Middle frontal gyrus (tissue), 1 donor: ENCODE measurements around the gene CPNE2.
"Not testable (repeated sequence)": the region's sequence is repeated elsewhere in the genome, so short reads cannot be mapped to it uniquely, and the experiment has no call there.

Experiments
- DNase-seq: peaks from one replicate; pipeline ENCODE4 v3.0.0-alpha.2; 2015; ENCODE audit warnings: low spot score; ENCODE audit errors: extremely low spot score

Gene CPNE2

DNA sequence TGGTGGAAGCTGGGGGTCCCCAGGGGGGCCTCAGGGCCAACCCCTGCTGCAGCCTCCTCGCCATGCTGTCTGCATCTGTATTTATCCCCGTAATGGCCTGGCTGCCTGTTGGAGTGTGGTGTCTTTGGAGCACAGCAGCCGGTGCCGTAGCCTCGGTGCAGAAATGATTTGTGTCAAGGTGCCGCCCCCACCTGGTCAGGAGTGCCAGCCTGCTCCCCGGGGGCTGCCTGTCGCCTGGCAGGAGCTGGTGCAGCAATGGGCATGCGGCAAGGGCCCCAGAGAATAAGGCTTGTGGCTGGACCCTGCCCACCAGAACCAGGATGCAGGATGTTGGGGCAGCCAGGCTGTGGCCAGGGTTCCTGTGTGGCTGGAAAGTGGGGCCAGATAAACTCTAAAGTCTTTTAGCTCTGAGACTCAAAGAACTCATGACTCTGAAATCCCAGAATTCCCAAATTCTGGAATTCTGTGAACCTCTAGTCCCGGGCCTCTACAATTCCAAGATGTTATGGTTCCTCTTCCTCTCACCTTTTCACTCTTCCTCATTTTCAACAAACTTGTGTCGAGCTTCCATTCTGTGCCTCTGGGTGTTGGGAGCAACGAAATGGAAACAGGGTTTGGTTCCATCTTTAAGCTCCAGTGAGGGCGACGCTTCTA is 5.9 kb downstream of the CPNE2 start:
- no peak for DNase-seq

DNA sequence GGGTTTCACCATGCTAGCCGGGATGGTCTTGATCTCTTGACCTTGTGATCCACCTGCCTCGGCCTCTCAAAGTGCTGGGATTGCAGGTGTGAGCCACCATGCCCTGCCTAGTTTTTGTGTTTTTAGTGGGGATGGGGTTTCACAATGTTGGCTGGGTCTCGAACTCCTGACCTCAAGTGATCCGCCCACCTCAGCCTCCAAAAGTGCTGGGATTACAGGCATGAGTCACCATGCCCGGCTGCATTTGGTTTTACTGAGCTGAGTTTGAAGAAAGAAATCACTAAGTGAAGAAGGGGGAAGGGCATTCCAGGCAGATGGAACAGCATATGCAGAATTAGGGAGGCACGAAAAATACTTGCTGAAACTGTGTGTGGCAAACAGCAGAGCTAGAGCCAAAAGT is 7.6 kb downstream of the CPNE2 start:
- not testable (repeated sequence) for DNase-seq

DNA sequence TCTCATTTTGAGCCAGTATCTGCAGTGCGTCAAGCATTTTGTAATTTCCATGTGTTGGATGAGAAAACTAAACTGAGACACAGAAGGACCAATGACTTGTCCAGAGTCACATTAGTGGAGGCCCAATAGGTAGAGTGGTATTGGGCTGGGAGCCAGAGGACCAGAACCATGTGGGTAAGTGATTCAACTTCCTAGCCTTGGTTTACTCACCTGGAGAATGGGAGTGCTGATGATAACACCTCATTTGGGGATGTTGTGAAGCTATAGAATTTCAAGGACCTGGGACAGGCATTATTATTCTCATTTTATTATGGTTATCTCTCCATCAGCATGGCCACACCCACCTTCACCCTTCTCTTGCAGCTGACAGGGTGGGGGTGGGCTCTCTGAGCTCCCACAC is 8.1 kb downstream of the CPNE2 start:
- DNase-seq, result no peak

DNA sequence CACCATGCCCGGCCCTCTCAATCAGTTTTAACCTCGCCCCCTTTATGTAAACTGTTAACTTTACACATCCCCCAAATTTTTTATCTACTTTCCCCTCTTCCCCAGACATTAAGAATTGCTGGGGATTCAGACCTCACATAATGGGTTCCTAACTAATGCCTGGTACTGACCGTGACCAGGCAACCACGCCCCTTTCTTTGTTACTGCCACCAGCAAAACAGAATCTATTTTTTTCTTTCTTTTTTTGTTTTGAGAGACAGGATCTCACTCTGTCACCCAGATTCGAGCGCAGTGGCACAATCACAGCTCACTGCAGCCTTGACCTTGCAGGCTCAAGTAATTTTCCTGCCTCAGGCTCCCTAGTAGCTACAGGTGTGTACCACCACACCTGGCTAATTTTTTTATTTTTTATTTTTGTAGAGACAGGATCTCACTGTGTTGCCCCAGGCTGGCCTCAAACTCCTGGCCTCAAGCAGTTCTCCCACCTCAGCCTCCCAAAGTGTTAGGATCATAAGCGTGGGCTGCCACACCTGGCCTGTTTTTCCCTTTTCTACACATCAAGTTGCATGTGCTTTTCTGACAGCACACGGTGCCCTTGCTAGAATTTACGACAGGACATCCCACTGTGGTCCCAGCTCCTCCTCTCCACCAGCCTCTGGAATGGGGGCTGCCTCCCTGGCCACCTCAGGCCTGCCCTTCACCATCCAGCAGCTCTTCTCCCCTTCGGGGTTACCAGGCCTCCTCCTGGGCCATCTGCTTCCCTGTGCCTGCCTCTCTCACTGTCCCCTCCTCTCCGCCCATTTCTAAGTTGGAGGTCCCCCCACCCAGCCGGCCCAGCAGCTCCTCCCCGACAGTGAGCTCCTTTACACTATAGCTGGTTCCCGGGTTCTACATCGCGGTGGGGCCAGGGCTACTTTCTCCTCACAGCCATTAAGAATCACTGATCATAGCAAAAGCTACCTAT is 10.8 kb downstream of the CPNE2 start:
- no peak for DNase-seq

DNA sequence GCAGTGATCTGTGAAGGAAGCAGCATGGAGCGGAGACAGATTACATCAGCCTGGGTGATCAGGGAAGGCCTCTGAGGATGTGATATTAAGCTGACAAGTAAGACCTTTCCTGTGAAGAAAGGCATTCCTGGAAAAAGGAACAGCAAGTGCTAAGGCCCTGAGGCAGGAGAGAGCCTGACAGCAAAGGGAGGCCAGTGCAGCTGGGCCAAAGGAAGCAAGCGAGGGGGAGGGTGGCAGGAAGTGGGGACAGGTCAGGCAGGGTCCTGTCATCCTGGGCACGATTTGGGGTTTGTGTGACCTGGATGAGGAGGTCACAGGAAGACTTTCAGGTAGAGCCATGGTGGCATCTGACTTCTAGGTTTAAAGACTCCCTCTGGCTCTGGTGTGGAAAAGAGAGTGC is 12.3 kb downstream of the CPNE2 start:
- no peak for DNase-seq

DNA sequence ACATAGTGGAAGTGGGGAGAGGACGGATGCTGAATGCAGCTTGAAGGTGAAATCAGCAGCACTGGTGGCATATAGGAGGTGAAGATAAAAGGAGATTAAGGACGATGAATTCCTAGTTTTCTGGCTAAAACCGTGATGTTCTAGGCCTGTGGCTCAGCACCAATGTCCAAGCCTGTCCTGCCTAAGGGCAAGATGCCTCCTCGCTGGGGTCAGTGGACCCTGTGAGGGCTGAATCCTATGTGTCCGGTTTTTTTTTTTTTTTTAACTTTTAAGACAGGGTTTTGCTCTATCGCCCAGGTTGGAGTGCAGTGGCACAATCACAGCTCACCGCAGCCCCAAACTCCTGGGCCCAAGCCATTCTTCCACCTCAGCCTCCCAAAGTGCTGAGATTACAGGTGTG is 12.8 kb downstream of the CPNE2 start:
- no peak for DNase-seq

DNA sequence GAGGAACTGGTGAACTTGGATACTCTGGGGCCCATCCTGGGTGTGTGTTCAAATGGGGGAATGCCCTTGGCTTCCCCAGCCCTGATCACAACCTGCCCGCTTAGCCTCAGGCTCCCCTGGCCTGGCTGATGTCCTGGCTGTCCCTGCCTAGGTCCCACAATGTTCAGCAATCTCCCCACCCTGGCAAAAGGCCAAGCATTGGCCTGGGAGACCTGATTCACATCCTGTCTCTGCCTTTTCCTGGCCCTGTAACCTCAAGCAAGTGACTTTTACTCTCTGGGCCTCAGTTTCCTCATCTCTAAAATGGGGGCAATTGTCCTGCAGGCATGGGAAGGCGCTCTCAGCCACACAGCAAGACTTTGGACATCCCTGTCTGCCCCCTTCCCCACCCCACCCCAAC is 14.4 kb downstream of the CPNE2 start:
- DNase-seq, result no peak

DNA sequence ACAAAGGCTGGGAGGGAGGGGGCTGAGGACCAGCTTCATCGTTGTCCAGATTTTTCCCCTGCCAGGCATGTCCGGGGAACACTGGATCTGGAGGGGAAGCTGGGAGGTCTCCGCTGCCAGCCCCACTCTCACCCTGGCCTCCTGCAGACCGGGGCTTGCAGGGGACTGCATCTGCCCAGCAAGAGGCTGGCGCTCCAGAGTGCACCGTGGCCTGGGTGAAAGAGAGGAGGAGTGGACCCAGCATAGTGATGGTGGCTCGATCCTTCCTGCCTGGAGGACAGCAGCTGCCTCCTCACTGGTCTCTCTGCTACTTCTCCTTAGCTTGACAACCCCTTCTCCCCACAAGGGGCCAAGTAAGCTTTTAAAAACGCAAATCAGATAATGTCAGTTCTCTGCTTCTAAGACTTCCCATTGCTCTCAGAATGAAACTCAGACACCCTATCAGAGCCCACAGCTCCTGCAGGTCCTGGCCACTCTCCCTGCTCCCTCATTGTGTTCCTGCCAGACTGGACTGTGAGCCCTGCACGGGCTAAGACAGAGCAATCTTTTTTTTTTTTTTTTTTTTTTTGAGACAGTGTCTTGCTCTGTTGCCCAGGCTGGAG is 15.0 kb downstream of the CPNE2 start:
- DNase-seq, result no peak

DNA sequence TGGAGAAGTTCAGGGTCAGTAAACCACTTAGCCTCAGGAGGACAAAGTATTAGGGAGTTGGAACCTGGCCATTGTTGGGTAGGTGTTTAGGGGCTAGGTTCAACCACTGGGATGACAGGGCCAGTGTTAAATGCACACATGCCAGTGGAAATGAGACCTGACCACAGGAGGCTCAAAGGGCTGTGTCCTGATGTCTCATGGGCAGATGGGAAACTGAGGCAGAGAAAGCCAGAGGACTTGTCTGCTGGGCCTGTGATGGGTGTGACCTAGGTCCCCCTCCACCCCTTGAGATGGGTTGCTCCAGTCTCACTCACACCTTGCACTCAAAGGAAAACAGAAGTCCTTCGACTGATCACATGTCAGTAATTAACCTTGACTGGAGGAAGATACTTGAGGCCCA is 16.0 kb downstream of the CPNE2 start:
- no peak for DNase-seq

DNA sequence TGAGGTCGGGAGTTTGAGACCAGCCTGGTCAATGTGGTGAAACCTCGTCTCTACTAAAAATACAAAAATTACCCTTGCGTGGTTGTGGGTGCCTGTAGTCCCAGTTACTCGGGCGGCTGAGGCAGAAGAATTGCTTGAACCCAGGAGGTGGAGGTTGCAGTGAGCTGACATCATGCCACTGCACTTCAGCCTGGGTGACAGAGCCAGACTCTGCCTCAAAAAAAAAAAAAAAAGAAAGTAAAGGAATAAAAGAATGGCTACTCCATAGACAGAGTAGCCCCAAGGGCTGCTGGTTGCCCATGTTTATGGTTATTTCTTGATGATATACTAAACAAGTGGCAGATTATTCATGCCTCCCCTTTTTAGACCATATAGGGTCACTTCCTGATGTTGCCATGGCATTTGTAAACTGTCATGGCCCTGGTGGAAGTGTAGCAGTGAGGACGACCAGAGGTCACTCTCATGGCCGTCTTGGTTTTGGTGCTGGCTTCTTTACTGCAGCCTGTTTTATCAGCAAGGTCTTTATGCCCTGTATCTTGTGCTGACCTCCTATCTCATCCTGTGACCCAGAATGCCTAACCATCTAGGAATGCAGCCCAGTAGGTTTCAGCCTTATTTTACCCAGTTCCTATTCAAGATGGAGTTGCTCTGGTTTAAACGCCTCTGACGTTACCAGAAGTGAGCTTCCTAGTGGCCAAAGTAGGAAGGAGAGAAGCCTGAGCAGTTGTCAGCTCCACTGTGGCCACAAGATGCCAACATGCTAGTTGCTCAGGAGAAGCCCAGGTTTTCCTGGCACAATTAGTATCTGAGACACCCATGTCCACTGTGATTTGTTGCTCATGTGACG is 17.1 kb downstream of the CPNE2 start:
- DNase-seq, result not testable (repeated sequence)

DNA sequence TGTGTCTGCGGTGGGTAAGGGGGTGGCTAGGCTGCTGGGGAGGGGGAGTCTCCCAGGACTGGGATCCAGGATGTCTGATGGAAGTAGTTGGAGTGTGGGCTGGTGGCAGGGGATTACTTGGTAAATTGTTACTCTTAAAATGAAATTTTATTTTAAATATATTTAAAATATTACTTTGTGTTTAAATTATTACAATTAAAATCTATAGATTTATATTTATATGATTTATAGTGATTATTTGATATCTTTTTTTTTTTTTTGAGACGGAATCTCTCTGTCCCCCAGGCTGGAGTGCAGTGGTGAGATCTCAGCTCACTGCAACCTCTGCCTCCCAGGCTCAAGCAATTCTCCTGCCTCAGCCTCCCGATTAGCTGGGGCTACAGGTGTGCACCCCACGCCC is 18.6 kb downstream of the CPNE2 start:
- no peak for DNase-seq

DNA sequence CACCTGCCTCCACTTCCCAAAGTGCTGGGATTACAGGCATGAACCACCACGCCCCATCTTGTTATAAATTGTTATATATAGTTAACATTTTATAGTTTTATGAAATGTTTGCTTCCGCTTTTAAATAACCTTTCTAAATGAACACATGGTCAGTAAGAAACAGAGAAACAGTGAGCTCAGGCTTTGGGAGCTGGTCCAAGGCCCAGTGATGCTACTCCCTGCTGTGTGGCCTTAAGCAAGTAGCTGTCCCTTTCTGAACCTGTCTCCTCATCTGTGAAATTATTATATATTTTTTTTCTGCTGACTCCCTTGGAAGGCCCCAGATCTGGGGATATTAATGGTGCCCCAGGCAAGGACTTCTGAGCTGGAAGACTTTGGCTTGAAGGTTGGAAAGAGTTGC is 19.0 kb downstream of the CPNE2 start:
- no peak for DNase-seq

DNA sequence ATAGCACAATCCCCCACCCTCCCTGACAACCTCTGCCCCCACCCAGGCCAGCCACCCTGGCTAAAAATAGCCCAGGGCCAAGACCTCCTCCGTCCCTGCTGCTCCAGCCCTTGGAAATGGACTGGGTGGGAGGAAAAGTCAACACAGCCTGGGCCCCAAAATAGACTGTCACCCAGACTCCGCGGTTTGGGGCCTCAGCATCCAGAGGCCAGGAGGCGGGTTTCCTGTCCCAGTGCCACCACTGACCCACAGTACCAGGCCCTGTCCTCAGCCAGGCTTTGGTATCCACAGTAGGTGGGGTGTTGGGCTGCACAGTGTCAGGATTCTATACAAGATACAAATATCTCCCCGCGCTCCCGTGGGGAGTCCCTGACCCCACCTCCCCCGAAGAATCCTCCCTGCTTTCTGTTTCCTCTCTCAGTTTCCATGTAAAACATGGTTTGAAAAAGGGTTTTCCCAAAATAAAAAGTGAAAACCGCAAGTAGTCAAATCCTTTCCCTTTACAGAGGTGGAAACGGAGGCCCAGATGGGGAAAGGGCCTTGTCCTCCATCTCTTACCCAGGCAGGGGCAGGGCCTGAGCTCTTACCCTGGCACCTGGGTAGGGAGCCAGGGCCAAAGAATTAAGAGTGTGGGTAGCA is 20.1 kb downstream of the CPNE2 start:
- DNase-seq, result no peak

DNA sequence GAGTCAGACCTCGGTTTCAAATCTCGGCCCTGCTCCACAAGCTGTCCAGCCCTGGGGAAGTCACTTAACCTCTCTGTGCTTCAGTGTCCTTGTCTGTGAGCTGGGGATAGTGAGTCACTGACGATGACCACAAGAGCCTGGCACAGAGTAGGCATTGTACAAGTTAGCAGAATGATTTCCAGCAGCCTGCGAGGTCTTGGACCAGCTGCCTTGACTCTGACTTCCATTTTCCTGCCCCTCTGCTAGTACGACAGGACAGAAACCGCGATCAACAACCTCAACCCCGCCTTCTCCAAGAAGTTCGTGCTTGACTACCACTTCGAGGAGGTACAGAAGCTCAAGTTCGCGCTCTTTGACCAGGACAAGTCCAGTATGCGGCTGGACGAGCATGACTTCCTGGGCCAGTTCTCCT is 20.7 kb downstream of the CPNE2 start:
- DNase-seq, result no peak

DNA sequence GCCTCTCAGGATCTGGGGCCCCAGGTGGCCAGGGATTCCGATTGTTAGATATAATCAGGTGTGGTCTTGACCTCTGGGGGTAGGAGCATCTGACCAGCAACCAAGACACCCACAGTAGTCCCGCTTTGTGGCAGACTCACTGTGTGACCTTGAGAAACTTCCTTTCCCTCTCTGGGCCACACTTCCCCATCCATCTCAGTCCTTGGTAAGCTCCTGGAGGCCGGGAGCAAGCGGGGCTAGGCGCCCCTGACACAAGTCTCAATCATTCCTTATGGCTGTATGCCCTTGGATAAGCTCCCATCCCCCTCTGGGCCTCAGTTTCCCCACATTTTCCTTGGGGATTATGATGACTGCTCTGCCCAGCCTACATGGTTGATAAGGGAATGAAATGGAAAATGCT is 21.3 kb downstream of the CPNE2 start:
- DNase-seq, result no peak

DNA sequence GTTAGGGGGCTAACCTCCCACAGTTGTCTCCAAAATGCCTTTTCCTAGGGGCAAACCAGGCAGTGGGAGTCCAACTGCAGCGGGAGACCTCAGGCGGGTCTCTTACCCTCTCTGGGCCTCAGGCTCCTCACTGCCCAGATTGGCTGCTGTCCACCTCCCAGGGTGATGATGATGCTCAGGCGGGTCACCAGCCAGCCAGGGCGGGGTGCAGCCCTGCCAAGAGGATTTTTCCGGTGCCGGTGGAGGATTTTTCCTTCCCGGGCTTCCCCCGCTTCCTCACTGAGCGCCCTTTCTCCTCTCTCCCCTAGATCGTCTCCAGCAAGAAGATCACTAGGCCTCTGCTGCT is 22.8 kb downstream of the CPNE2 start:
- no peak for DNase-seq

DNA sequence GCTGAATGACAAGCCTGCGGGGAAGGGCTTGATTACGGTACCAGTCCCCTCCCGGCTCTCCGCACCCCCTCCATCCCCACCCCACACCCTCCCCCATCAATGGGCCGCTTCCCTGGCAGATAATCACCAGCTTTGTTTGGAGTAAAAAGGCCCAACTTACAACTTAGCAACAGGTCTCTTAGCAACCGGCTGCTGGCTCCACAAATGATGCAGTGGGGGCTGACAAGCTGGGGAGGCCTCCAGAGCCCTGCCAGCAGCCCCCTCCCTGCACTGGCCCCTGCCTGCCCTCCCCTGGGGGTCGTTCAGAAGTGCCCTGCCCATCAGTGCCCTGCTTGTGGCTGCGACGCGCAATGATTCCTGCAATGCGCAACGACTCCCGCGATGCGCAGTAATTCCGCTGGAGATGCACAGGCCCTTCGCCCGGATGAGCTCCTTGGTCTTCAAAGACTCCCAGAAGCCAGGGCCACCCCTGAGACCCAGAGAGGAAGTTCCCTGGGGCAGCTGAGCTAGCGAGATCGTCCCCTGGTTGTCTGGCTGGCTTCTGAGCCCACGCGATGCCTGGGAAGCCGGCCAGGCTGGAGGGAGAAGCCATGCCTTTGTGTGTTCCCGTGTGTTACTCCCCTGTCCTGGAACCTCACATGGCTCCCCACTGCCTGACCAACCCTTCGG is 23.3 kb downstream of the CPNE2 start:
- DNase-seq, result peak; percentile 87

DNA sequence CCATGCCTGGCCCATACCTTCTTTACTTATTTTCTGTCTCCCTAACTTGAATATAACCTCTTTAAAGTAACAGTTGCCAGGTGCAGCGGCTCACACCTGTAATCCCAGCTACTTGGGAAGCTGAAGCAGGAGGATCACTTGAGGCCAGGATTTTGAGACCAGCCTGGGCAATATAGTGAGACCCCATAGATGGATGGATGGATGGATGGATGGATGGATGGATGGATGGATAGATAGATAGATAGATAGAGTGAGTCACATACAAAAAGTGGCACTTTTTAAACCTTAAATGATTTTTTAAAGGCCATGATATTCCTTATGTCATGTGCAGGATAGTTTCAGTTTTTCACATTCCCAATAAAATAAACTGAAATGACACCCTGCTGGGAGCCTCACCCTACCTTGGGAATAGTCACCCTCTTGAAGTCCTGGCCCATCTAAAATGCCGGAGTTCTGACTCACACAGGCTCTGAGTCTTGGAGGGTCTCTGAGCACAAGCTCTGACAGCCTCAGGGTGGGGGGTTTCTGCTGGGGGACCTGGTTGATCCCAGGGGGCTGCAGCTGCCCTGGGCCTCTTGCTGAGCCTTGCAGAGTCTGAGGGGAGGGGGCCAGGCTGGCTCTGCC is 26.2 kb downstream of the CPNE2 start:
- DNase-seq, result no peak

DNA sequence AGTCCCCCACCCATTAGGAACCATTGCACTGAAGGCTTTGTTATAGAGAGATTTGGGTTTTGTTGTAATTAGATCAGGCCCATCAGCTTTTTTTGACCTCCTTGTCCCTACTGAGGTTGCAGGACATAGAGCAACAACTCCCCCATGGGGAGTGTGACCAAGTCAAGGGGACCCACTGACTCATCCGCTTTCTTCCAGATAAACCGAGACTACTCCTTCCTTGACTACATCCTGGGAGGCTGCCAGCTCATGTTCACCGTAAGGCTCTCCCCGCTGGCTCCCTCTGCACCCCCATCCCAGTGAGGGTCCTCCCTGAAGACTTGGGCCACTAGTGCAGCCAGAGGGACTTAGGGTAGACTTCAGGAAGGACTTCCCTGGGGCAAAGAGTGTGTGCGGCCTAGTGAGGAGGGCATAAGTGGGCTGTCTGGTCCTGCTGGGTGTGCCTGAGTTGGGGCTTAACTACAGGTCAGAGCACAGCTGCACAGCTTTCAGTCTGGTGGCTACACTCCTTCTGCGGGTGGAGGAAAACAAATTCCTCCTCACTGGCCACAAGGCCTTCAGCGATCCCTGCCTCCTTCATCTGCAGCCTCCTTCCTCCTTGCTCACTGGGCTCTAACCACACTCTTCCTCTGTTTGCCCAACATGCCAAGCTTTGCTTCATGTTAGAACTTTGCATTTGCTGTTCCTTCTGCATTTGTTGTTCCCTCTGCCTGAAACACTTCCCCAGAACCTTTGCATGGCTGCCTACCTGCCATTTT is 31.0 kb downstream of the CPNE2 start:
- no peak for DNase-seq
